T-cell (primary cell): ENCODE results near the gene PYCR2. TPM values are rescaled to one million over a fixed set of nuclear protein-coding genes. Genes with fewer than 3 reads are reported as not detected.
"Not testable (repeated sequence)": the region's sequence is repeated elsewhere in the genome, so short reads cannot be mapped to it uniquely, and the experiment has no call there.

Experiments
- ATAC-seq, 4 experiments: fragments of 200-7000 bp in 3 of 4; fragments of 150-1000 bp in 1 of 4; cut with Tn5 transposase; replicated peaks in 1 of 4; 1 replicate in 3 of 4; 2 replicates in 1 of 4; pipeline ENCODE4 v1.10.0; 2021; ENCODE audit warnings: moderate library complexity in 3 of 4, mild to moderate bottlenecking in 2 of 4, moderate number of reproducible peaks in 1 of 4
- CTCF ChIA-PET, 2 donors: fragments of 300-600 bp; sonication (Branson Sonifier 250); formaldehyde crosslinking; loops; one replicate each; lab custom pipeline; 2022; ENCODE audit warnings: antibody characterized with exemption in 2 of 2; lab: Charles Lee
- POLR2A ChIA-PET, 2 donors: fragments of 300-600 bp; sonication (Branson Sonifier 250); formaldehyde crosslinking; loops; one replicate each; lab custom pipeline; 2022; ENCODE audit warnings: antibody characterized with exemption in 2 of 2; lab: Charles Lee
- DNase-seq, 35 experiments: peaks; one replicate each; pipeline versions ENCODE4 v3.0.0 to v3.0.0-alpha.2; 2013 to 2023
- H3K27ac ChIP-seq: one replicate; pipeline ENCODE4 v1.5.1; 2013; ENCODE audit warnings: low read length
- H3K27me3 ChIP-seq, 2 experiments: replicated peaks in 1 of 2; 1 replicate in 1 of 2; 2 replicates in 1 of 2; pipeline versions ENCODE4 v1.6.1 to v1.7.0; 2013; ENCODE audit warnings: low read length in 1 of 2, mixed read lengths in 1 of 2; ENCODE audit not compliant: control insufficient read depth in 2 of 2, insufficient read depth in 2 of 2; ENCODE audit errors: extremely low read depth in 1 of 2
- H3K36me3 ChIP-seq, 2 donors: 1 replicate in 1 of 2; 2 replicates in 1 of 2; pipeline versions ENCODE4 v1.6.1 to v1.7.0; 2013; ENCODE audit warnings: low read length in 1 of 2; ENCODE audit not compliant: control insufficient read depth in 2 of 2, insufficient read depth in 1 of 2; ENCODE audit errors: extremely low read depth in 1 of 2
- H3K4me1 ChIP-seq, 2 experiments: 1 replicate in 1 of 2; 2 replicates in 1 of 2; pipeline versions ENCODE4 v1.6.1 to v1.7.0; 2013; ENCODE audit warnings: low read length in 2 of 2, mixed read lengths in 1 of 2; ENCODE audit not compliant: insufficient read depth in 2 of 2, control insufficient read depth in 1 of 2; ENCODE audit errors: extremely low read depth in 1 of 2
- H3K4me3 ChIP-seq, 2 donors: 1 replicate in 1 of 2; 2 replicates in 1 of 2; pipeline versions ENCODE4 v1.5.1 to v1.7.0; 2013; ENCODE audit warnings: mild to moderate bottlenecking in 2 of 2, low read length in 1 of 2, moderate library complexity in 1 of 2; ENCODE audit not compliant: control insufficient read depth in 1 of 2; ENCODE audit errors: extremely low read depth in 1 of 2
- H3K9me3 ChIP-seq: 2 replicates; pipeline ENCODE4 v1.7.0; 2013
- H3K27ac Mint-ChIP-seq, 2 donors: one replicate each; pipeline ENCODE4 v1.8.0; 2020 to 2021; ENCODE audit warnings: mild to moderate bottlenecking in 2 of 2, mixed read lengths in 2 of 2
- H3K27me3 Mint-ChIP-seq, 2 donors: one replicate each; pipeline ENCODE4 v1.8.0; 2021 to 2022; ENCODE audit warnings: mixed read lengths in 2 of 2
- H3K36me3 Mint-ChIP-seq: one replicate; pipeline ENCODE4 v1.8.0; 2021; ENCODE audit warnings: mixed read lengths
- H3K4me1 Mint-ChIP-seq, 3 donors: one replicate each; pipeline ENCODE4 v1.8.0; 2020 to 2022; ENCODE audit warnings: mixed read lengths in 3 of 3, mild to moderate bottlenecking in 1 of 3
- H3K4me3 Mint-ChIP-seq, 3 donors: one replicate each; pipeline ENCODE4 v1.8.0; 2020 to 2022; ENCODE audit warnings: mild to moderate bottlenecking in 3 of 3, mixed read lengths in 3 of 3, moderate library complexity in 3 of 3
- H3K9me3 Mint-ChIP-seq, 3 donors: one replicate each; pipeline ENCODE4 v1.8.0; 2020 to 2022; ENCODE audit warnings: mixed read lengths in 3 of 3
- WGBS: methylation state at CpG from one replicate; pipeline ENCODE4 v1.1.5; 2013; ENCODE audit warnings: missing lambda C conversion rate; ENCODE audit not compliant: insufficient coverage; 5-methylcytosine and 5-hydroxymethylcytosine counted together
- total RNA-seq, 35 experiments: library from RNA in 6 of 35; stranded (reverse) in 6 of 35; fragments of 120-200 nt in 1 of 35; gene quantifications; one replicate each; pipeline versions ENCODE4 v1.2.1 to v1.2.4 and lab custom pipeline; 2013 to 2026

The PYCR2 gene
- total RNA-seq, 5 donors from 2014 or later (not counting 1 experiment from before 2014, with no cell fraction given): 54.4 to 138 (median 126) TPM

DNA sequence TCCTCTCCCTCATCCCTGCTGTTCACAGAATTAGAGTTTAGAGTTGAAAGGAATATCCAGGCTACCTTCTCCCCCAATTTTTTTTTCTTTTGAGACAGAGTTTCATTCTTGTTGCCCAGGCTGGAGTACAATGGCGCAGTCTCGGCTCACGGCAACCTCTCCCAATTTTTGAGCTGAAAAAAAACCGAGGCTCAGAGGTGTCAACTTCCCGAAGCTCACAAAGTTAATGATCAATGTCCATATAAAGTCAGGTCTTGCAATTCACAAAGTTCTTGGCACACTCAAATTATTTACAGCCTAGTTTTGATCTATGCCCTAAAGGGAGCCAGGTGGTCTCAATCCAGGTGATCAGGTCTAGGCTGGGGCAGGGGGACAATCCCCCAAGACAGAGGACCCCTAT is 34.3 kb downstream of the PYCR2 start:
- ChIA-PET POLR2A (interaction anchor here in 1 of 2 donors (0.5 to 1.5 kb wide), 2 partner anchors 9 to 1329 kb away, joined by 3 read pairs; no protein-coding TSS in a partner anchor), CTCF (interaction anchor here in 1 of 2 donors (1.6 kb wide), 1 partner anchor 15 kb away, joined by 4 read pairs; no protein-coding TSS in a partner anchor)
- H3K4me3 ChIP-seq: no peak overlapping the region
- Mint-ChIP-seq H3K27ac (peak overlapping the region in 1 of 2 donors; percentile 36), H3K36me3 (no peaks in the 10 kb centered on the region), H3K27me3 (no peaks in the 10 kb centered on the region), H3K9me3 (no peaks in the 10 kb centered on the region), H3K4me3 (no peak overlapping the region), H3K4me1 (peaks cover 19 to 28% (median 28%) of the 10 kb centered on the region in 3 donors)
- no peaks in the 10 kb centered on the region for H3K36me3 ChIP-seq
- H3K27me3 ChIP-seq: no peaks in the 10 kb centered on the region
- H3K27ac ChIP-seq: no peak overlapping the region
- no peaks in the 10 kb centered on the region for H3K9me3 ChIP-seq
- DNase-seq (no peak), ATAC-seq (no peak)
- WGBS: 93% methylated on average over 3 of the region's 5 CpGs
- peaks cover 8 to 9% of the 10 kb centered on the region in 2 experiments for H3K4me1 ChIP-seq

DNA sequence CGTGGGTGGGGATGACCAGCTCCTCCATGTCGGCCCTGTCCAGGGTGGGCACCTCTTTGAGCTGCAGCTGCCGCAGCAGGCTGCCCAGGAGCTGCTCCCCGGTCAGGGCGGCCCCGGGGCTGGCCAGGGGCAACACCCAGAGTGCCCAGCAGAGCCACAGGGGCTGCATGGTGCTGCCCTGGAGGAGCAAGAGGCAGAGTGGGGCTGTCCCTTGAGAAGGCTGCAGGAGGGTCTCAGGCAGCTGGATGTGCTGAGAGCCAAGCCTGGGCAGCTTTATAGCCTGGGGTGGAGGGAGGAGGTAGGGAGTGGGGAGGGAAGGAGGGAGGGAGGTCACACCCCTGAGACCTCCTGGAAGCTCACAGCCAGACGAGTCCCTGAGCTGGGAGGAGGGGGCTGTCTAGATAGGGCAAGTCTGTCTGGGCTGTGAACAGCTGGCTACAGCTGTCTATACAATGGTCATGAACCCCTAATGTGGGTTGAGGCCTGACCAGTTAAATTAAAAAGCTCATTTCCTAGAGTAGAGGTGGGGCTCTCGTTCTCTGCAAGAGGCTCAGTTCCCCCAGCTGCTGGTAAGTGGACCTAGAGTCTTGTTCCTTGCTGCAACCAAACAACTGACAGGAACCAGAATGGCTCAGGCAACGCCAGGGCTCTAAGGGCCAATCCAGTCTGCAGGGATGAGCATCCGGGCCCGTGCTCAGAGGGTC is 35.0 kb downstream of the PYCR2 start, which contains the start of gene LEFTY1:
LEFTY1 (minus strand) TSS at position 249 of the 704 bp plus-strand sequence; CDS start at position 169, 80 bp downstream.
- no peak for ATAC-seq
- CTCF ChIA-PET: interaction anchor here in 1 of 2 donors (1.6 kb wide), 1 partner anchor 15 kb away, joined by 4 read pairs; no protein-coding TSS in a partner anchor

DNA sequence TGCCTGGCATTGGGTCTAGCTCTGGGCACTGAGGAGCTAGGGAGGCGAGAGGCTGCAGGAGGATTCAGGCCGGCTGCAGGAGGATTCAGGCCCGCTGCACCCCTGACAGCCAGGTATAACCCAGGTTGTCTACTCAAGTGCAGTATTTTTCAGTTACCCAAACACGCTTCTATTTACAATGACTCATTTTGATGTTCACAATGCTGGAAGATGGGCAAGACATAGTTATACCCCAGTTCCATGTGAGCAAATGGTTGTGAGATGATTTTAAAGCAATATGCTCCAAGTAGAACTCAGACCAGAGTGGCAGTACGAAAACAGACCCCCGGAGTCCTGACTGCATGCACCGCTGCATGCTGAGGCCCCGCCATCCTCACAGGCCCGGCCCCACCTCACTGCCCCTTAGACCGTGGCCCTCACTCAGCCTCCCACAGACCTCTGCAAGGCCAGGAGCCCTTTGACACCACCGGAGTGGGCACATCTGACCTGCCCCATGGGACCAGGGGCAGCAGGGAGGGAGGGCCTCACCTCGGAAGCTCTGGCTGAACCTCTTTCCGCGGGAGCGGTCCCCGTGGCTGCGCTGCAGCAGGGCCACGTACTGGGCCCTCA is 35.7 kb downstream of the PYCR2 start:
- ChIA-PET CTCF (no interaction called here), POLR2A (interaction anchor here in 1 of 2 donors (1.0 kb wide), 1 partner anchor 111 kb away, joined by 3 read pairs; the partner anchor contains the start of gene SRP9)
- no peak overlapping the region for H3K27ac ChIP-seq
- Mint-ChIP-seq H3K4me3 (peak overlapping the region in 1 of 3 donors; percentile 36), H3K27me3 (no peaks in the 10 kb centered on the region), H3K4me1 (peaks cover 16 to 27% (median 27%) of the 10 kb centered on the region in 3 donors), H3K27ac (peak overlapping the region in 1 of 2 donors; percentile 11), H3K9me3 (no peaks in the 10 kb centered on the region), H3K36me3 (no peaks in the 10 kb centered on the region)
- H3K36me3 ChIP-seq: no peaks in the 10 kb centered on the region
- ATAC-seq: no peak
- H3K4me1 ChIP-seq: peaks cover 7 to 16% of the 10 kb centered on the region in 2 experiments
- DNase-seq: no peak
- WGBS: 94% methylated on average over 10 of the region's 18 CpGs
- no peaks in the 10 kb centered on the region for H3K27me3 ChIP-seq
- H3K4me3 ChIP-seq: no peak overlapping the region
- H3K9me3 ChIP-seq: no peaks in the 10 kb centered on the region

More for the DNA sequence above, 35.0 kb downstream of the PYCR2 start, which contains the start of gene LEFTY1:
- no peaks in the 10 kb centered on the region for H3K9me3 Mint-ChIP-seq
- H3K36me3 Mint-ChIP-seq: no peaks in the 10 kb centered on the region
- peak within 1 kb of the TSS; percentile 11 to 36 for H3K27ac Mint-ChIP-seq
- Histone ChIP-seq H3K9me3 (no peaks in the 10 kb centered on the region), H3K4me1 (peaks cover 7 to 9% of the 10 kb centered on the region in 2 experiments), H3K4me3 (no peak within 1 kb of the TSS), H3K27me3 (no peaks in the 10 kb centered on the region), H3K36me3 (no peaks in the 10 kb centered on the region), H3K27ac (no peak within 1 kb of the TSS)
- peak within 1 kb of the TSS in 1 of 3 donors; percentile 36 for H3K4me3 Mint-ChIP-seq
- DNase-seq: no peak
- peaks cover 14 to 27% (median 26%) of the 10 kb centered on the region in 3 donors for H3K4me1 Mint-ChIP-seq
- POLR2A ChIA-PET: interaction anchor here (0.5 to 1.5 kb wide), 3 partner anchors 8 to 1328 kb away, joined by 3 read pairs; partner anchors contain the start of gene SRP9 (in 1 of the 2)
- H3K27me3 Mint-ChIP-seq: no peaks in the 10 kb centered on the region
- 95% methylated on average over 11 of the region's 11 CpGs for WGBS

DNA sequence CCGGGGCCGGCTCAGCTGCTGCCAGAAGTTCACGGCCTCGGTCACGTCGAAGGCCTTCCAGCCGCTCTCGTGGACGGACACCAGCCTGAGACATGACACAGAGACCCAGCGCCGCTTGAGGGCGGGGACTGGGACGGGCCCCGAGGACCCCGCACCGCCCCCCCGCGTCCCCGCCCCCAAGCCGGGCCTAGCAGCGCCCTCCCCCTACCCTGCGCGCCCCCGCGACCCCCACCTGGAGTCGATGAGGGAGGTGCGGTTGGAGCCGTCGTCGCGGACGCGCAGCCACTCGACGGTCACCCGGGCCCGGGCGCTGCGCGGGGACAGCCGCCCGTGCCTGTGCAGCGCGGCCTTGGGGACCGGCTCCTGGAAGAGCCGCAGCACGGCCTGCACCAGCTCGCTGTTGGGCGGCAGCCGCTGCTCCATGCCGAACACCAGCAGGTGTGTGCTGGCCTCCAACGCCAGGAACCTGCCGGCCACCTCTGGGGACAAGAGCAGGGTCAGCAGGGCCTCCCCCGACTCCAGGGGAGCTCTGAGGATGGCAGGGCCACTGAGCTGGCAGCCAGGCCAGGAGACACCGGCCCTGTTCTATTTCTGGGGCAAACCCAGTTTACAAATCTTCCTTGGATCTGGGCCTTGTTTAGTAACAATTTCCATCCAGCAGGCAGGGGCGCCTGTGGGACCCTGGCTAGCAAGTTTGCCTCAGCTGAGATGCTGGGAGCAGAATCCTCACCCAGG is 36.3 kb downstream of the PYCR2 start:
- DNase-seq, H3K4me3 ChIP-seq, H3K27me3 Mint-ChIP-seq, H3K9me3 Mint-ChIP-seq, H3K36me3 ChIP-seq, H3K36me3 Mint-ChIP-seq, H3K27ac ChIP-seq, CTCF ChIA-PET, H3K27me3 ChIP-seq, POLR2A ChIA-PET, H3K9me3 ChIP-seq: not testable (repeated sequence)
- peak overlapping the region in 1 of 2 donors; percentile 11 for H3K27ac Mint-ChIP-seq
- H3K4me1 Mint-ChIP-seq: peaks cover 21 to 30% (median 30%) of the 10 kb centered on the region in 3 donors
- 88% methylated on average over 9 of the region's 56 CpGs for WGBS
- H3K4me3 Mint-ChIP-seq: peak overlapping the region in 1 of 3 donors; percentile 36
- ATAC-seq: peak in 1 of 4 experiments; percentile 33
- peaks cover 9 to 20% of the 10 kb centered on the region in 2 experiments for H3K4me1 ChIP-seq

DNA sequence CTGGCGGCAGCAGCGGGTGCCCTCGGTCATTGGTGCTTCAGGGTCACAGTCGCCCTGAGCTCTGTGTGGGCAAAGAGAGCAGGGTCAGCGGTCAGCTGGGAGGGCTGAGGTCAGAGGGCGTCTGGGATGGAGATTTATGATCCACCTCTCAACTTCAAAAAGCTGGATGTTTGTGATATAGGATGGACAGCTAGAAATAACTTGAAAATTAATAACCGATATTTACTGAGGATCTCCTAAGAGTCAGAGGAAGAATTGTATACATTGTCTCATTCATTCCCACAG is 37.1 kb downstream of the PYCR2 start:
- Histone ChIP-seq H3K27ac (no peak overlapping the region), H3K9me3 (no peaks in the 10 kb centered on the region), H3K36me3 (no peaks in the 10 kb centered on the region), H3K4me3 (no peak overlapping the region), H3K27me3 (no peaks in the 10 kb centered on the region), H3K4me1 (peaks cover 9 to 20% of the 10 kb centered on the region in 2 experiments)
- H3K4me3 Mint-ChIP-seq: peak overlapping the region in 1 of 3 donors; percentile 36
- CTCF ChIA-PET: no interaction called here
- POLR2A ChIA-PET: no interaction called here
- H3K4me1 Mint-ChIP-seq: peaks cover 21 to 30% (median 30%) of the 10 kb centered on the region in 3 donors
- ATAC-seq (no peak), DNase-seq (no peak)
- no peaks in the 10 kb centered on the region for H3K36me3 Mint-ChIP-seq
- H3K27ac Mint-ChIP-seq: peak overlapping the region in 1 of 2 donors; percentile 34
- no peaks in the 10 kb centered on the region for H3K9me3 Mint-ChIP-seq
- WGBS: no CpG with 5 or more reads among the region's 7 CpGs
- H3K27me3 Mint-ChIP-seq: no peaks in the 10 kb centered on the region
